EH (cell line): ENCODE data around the gene CLDND1.
A peak's percentile ranks its signal among the peaks of the same experiment; 100 is the strongest.

Experiments used
- DNase-seq: peaks from one replicate; pipeline ENCODE4 v3.0.0-alpha.2; 2015; ENCODE audit warnings: low read depth

Gene CLDND1

GRCh38 chr3:98551754-98552153 lies 29.1 kb upstream of the CLDND1 start:
- no peak for DNase-seq

DNA sequence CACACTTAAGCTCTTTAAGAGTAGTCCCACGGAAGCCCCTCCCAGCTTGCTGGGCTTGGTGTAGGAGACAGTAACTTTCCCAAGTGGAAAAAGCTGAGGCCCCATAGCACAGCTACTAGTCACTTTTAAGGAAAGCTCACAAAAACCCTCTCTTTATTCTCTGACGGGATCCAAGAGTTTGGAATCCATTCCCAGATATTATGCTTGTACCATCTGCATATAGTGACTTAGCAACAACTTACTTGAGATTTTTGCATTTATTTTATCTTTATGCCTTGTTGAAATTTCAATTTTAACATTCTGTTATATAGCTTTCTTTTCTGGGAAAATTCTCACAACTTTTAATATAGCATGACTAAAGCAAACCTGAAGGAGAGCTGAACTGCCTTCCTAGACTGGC lies 28.5 kb upstream of the CLDND1 start:
- no peak for DNase-seq

GRCh38 chr3:98550833-98551232 lies 28.1 kb upstream of the CLDND1 start:
- DNase-seq, result no peak

- no peak for DNase-seq
Observed at GRCh38 chr3:98548544-98548943, 25.8 kb upstream of the CLDND1 start.

DNA sequence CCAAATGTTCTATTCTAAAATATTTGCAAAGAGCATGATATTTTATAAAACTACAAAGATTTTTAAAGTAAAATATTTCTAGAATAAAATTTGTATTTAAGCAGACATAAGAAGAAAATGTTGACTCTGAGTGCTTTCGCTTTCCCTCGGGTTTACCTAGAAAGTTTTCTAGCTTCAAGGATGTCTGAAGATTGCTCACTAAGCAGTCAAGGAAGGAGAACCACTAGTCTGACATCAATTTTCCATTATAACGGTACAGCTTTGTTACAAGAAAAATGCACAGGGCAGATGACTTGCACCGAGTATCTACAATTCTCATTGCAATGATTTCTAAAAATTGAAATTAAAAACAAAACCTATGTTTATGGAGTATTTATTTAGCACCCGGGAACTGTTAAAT lies 23.2 kb upstream of the CLDND1 start:
- DNase-seq, result no peak

GRCh38 chr3:98542623-98543022 lies 19.9 kb upstream of the CLDND1 start:
- DNase-seq, result no peak

- DNase-seq, result no peak
Observed at GRCh38 chr3:98541695-98542094, 19.0 kb upstream of the CLDND1 start.

DNA sequence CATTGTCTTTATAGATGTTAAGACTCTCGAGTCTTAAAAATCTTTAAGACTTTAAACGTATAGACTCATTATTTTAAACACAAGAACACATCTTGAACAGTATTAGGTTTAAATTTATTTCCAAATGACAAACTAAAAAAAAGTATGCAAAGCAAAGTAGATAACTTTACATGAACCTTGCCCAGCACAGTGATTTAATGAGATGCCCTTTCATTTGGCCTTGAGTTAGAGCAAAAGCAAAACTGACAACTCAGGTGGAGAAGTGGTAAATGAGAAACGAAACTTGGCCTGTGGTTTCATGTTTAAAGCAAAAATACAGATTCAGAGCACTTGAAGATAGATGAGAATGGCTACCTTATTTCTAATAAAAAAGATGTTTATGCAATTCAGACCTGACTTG lies 17.6 kb upstream of the CLDND1 start:
- DNase-seq, result no peak

GRCh38 chr3:98536456-98537017 lies 13.8 kb upstream of the CLDND1 start:
- no peak for DNase-seq

GRCh38 chr3:98534734-98535133 lies 12.0 kb upstream of the CLDND1 start:
- DNase-seq, result no peak

GRCh38 chr3:98534168-98534567 lies 11.5 kb upstream of the CLDND1 start:
- no peak for DNase-seq

DNA sequence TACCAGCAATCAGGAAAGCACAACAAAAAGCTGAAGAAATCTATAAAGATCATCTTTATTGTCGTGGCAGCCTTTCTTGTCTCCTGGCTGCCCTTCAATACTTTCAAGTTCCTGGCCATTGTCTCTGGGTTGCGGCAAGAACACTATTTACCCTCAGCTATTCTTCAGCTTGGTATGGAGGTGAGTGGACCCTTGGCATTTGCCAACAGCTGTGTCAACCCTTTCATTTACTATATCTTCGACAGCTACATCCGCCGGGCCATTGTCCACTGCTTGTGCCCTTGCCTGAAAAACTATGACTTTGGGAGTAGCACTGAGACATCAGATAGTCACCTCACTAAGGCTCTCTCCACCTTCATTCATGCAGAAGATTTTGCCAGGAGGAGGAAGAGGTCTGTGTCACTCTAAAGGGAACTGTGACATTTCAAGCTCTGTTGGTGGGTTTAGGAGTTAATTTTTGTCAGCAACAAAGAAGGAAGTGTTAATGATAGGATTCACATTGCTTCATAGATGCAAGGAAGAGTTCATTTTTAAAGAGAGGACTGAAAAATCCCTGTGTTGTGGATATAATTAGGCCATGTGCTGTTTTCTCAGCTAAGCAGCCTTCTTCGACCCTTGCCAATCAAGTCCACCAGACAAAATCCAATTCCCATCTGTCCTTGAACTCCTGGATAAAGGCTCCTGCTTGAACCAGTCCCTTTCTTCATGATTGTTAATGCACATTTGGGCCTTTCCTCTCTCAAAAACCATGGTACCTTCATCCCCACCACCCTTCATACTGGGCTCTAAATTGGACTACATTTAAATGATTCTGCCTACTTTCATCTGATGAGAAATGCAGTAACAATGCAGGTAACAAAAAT lies 10.2 kb upstream of the CLDND1 start:
- no peak for DNase-seq

DNA sequence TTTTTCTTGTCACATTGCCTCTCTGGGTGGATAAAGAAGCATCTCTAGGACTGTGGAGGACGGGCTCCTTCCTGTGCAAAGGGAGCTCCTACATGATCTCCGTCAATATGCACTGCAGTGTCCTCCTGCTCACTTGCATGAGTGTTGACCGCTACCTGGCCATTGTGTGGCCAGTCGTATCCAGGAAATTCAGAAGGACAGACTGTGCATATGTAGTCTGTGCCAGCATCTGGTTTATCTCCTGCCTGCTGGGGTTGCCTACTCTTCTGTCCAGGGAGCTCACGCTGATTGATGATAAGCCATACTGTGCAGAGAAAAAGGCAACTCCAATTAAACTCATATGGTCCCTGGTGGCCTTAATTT lies 9.6 kb upstream of the CLDND1 start:
- DNase-seq, result no peak

DNA sequence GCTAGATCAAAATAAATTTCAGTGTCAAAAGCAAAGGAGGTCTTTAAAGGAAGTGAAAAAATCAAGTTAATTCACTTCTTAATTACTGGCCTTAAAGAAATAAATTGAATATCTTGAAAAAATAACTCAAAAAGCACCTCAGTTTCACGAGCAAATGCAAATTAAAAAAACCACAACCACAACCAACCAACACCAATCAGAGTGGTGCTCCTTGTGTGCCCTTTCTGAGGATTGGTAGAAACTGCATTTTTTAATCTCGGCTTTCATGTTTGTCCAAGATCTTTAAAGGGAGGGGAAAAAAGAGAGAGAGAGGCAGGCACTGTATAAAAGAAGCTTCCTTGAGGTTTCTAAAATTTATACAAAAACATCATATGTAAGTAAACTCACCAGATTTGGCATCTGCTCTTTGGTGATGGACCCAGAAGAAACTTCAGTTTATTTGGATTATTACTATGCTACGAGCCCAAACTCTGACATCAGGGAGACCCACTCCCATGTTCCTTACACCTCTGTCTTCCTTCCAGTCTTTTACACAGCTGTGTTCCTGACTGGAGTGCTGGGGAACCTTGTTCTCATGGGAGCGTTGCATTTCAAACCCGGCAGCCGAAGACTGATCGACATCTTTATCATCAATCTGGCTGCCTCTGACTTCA lies 9.0 kb upstream of the CLDND1 start, which contains the start of gene GPR15:
Gene GPR15 (plus strand): TSS at position 357 of the 653 bp plus-strand sequence. CDS start 56 bp downstream, at position 413.
- no peak for DNase-seq

DNA sequence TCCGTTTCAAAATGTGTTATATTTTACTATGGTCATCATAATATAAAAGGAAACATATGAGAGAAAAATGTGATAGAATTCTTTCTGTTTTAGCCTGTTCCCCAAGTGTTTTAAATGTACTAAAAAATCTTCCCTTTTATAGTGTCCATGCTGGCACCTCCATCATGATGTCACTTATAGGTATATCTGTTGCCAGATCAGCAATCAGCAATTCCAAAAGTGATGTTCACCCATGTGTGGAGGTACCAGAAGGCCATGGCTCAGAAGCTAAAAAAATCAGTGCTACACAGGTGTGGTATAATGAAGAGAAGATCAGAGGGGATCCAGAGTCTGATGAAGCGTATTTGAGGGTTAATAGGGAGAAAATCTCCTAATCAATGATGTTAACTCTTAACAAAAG lies 8.0 kb upstream of the CLDND1 start:
- no peak for DNase-seq

DNA sequence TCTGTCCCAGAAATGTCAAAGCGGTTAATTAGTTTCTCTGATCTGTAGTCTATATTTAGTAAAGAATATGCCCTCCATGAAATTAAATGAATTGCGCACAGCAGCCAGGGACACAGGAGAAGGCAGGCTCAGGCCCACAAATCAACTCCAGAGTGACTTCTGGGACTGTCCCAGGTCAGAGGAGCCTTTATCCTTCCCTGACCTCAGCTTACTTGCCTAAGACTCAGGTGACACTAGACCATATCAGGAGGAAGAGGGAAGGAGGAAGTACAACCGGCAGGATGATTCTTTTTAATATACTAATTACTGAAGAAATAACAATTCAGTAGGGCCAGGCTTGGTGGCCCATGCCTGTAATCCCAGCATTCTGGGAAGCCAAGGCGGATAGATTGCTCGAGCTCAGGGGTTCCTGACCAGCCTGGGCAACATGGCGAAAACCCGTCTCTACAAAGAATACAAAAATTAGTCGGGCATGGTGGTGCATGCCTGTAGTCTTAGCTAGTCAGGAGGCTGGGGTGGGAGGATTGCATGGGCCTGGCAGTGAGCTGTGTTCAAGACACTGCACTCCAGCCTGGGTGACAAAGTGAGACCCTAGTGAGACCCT lies 7.3 kb upstream of the CLDND1 start:
- no peak for DNase-seq

DNA sequence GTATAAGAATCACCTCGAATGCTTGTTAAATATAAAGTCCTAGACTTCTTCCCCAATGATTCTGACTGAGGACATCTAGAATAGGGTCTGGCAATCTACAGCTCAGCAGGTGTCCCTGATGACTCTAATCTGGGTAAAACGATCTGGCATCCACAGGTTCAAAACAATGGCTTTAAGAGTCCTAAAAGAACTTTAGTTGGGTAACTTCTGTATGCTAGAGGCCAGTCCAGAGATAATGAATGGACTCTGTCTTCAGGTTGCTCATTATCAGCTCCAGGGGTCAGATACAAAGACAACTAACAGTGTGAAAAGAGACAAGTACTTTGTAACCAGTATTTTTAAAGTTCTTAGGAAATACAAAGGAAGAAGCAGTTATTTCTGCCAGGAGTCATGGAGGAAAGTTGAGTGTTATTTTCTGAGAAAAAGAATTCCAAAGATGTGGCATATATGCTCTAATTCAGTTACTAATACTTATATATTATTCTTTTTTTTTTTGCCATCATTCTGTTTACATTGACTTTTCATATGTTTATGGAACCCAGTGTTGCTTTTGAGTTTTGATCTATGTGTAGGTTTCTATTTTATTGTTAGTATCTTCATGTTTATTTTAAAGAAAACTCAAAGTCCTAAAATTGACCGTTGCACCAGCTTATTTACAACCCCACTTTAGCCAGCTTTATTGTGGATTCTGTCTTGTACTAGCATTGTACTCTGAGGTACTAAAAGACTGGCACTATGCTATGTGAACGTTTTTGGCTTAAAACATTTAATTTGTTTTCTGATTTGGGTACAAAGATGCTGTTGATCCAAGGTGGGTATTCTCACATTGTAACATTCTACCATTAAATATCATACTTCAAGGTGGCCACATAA lies 6.0 kb upstream of the CLDND1 start:
- no peak for DNase-seq

DNA sequence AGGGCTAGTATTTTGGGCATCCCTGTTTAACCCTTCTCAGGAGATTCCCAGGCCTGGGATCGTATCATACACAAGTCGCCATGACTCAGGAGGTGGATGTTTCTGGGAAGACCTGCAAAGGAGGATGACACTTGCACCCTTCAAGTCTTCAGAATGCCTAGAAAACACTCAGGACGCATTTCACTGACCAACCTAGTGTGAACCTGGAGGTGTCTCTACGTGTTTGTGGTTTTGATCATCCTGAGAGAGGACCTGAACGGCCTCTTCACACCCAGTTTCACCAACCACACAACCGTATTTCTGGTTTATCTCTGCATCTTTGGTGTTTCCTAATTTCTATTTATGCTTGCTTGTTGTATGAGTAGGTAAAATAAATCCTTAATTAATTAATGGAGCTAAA lies 2.8 kb upstream of the CLDND1 start:
- no peak for DNase-seq

DNA sequence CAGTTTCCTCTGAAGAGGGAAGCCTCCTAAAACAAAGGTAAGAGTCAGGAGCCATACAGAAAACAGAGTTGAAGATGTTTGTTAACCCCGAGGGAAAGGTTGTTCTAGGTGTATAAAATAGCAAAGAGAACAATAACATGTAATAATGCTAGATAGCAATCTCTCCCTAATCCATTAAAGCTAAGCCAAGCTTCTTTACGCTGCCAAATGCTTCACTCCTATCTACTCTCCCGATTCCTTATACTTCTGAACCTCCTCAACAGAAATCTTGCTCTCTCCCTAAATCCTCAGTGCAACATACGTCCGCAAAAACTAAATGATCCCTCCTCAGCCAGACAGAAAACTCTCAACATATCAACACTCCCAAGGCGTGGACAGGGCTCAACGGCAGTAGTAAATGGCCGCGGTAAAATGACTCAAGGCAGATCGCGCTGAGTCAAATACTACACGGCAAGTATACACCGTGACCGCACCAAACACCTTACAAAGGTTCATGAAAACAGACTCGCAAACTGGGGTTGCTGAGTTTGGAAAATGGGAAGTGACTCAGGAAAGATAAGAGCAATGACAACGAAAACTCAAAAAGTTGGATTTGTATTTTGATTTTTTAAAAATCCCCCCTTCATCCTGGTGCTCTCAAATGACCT lies 682 bp downstream of the CLDND1 start:
- DNase-seq, result peak; percentile 67

DNA sequence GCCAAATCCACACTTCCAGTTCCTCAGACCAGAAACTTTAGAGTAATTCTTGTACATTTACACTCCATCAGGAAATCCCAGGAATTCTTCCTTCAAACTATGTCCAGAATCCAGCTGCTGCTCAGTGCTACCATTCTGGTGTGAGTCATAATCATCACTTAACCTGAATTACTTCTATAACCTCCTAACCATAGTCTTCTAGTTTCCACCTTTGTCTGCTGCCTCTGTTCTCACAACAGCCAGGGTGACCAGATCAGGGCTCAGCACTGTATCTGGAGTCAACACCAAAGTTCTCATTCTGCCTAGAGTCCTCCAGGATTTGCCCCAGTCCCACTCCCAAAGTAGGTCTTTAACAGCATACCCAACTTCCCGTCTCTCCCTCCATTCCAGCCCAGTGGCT lies 3.4 kb downstream of the CLDND1 start:
- DNase-seq, result peak; percentile 44

DNA sequence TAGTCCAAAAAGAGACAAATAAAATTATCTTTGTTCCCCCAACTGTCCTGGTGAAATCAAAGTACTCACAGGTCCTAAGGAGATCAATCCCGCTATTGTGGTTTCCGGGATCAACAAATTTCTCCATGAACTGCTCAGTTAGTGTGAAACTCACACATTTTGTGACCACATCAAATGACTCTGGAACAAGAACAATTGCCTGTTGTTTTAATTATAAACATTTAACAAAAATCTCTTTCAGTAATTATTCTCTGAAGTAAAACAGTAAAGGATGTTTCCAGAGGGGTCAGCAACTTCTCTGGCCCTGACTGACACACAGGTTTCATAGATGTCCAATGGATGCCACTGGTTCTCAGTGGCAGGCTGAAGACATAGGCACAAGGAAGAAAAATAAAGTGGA lies 3.9 kb downstream of the CLDND1 start:
- no peak for DNase-seq
